Breast epithelium (tissue), 4 donors: ENCODE measurements around the gene ZNF324. TPM values are rescaled to one million over a fixed set of nuclear protein-coding genes. Genes with fewer than 3 reads are reported as not detected.
A peak's percentile ranks its signal among the peaks of the same experiment; 100 is the strongest.
"Not testable (repeated sequence)": the region's sequence is repeated elsewhere in the genome, so short reads cannot be mapped to it uniquely, and the experiment has no call there.

Source experiments
- DNase-seq, 2 donors: peaks; one replicate each; pipeline ENCODE4 v3.0.0-alpha.2; 2019; ENCODE audit warnings: low spot score in 2 of 2
- H3K27ac ChIP-seq, 2 donors: fragments of 200-600 bp; sonication (generic) in 1 of 2; one replicate each; pipeline ENCODE4 v1.5.1; 2016 to 2019; ENCODE audit warnings: mild to moderate bottlenecking in 1 of 2
- H3K27me3 ChIP-seq, 2 donors: fragments of 200-600 bp; sonication (generic) in 1 of 2; one replicate each; pipeline versions ENCODE4 v1.5.1 to v1.6.0; 2017 to 2019; ENCODE audit warnings: control low read depth in 1 of 2, mild to moderate bottlenecking in 1 of 2
- H3K36me3 ChIP-seq: fragments of 200-600 bp; one replicate; pipeline ENCODE4 v1.5.1; 2019
- H3K4me1 ChIP-seq, 2 donors: fragments of 200-600 bp; sonication (generic); one replicate each; pipeline ENCODE4 v1.5.1; 2016 to 2019; ENCODE audit warnings: control low read depth in 1 of 2
- H3K4me3 ChIP-seq, 3 donors: fragments of 200-600 bp; sonication (generic); 1 replicate in 2 of 3; 2 replicates in 1 of 3; pipeline ENCODE4 v1.5.1; 2016 to 2019; ENCODE audit warnings: mild to moderate bottlenecking in 3 of 3, moderate library complexity in 2 of 3
- H3K9me3 ChIP-seq, 2 donors: fragments of 200-600 bp; sonication (generic) in 1 of 2; one replicate each; pipeline ENCODE4 v1.5.1; 2016 to 2019; ENCODE audit warnings: control low read depth in 1 of 2
- CTCF ChIP-seq, 3 donors: fragments of 450-650 bp; IDR thresholded peaks; one replicate each; pipeline ENCODE4 v1.5.1; 2016 to 2017; ENCODE audit warnings: antibody characterized with exemption in 3 of 3, mild to moderate bottlenecking in 3 of 3, moderate library complexity in 3 of 3
- POLR2A ChIP-seq: fragments of 450-650 bp; IDR thresholded peaks from one replicate; pipeline ENCODE4 v1.6.1; 2016; ENCODE audit warnings: antibody characterized with exemption, mild to moderate bottlenecking, moderate library complexity
- POLR2AphosphoS5 ChIP-seq, 3 donors: sonication (generic); formaldehyde crosslinking; IDR thresholded peaks; one replicate each; pipeline ENCODE4 v1.6.1; 2017; ENCODE audit warnings: antibody characterized with exemption in 3 of 3
- intact Hi-C: fragments of 100-400 bp; cut with DNase I; formaldehyde crosslinking; loops from one replicate; pipeline ENCODE4 v1.15.1; 2023; ENCODE audit warnings: low total_unique reads
- total RNA-seq, 3 donors: library from RNA; depleted of rRNA; stranded (reverse); fragments of >200 nt; gene quantifications; one replicate each; pipeline ENCODE4 v1.1.0, GENCODE V29; 2016

Gene ZNF324
- total RNA-seq, 3 donors from 2014 or later: 9.0 to 30.9 (median 24.3) TPM

DNA sequence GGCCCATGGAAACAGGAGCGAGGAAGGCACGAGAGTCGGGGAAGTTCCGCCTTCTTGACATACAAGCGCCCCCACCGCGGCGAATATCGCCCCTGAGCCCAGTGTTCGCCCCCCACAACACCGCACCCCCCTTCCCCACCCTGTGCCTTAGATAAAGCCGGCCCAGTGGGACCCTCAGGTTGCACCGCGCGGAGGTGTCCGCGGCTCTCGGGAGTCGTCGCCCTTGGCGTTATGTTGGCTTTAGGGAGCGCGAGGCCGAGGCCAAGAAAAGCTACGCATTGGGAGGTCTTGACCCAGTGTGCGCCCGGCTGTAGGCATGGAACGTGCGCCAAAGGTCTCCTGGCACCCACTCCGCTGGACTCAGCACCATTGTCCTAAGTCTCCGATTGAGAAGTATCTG, 26.3 kb upstream of the ZNF324 start:
- H3K4me1 ChIP-seq: no peaks in the 10 kb centered on the region
- peaks cover 8% of the 10 kb centered on the region for H3K36me3 ChIP-seq
- H3K9me3 ChIP-seq: peaks cover 39 to 40% of the 10 kb centered on the region in 2 donors
- intact Hi-C loops: no loop called here
- peak overlapping the region; percentile 64 to 92 (median 68) for H3K4me3 ChIP-seq
- DNase-seq: no peak
- H3K27ac ChIP-seq: peak overlapping the region; percentile 75 to 90
- TF ChIP-seq CTCF (IDR thresholded peaks at IDR 0.05) (no peak), POLR2AphosphoS5 (IDR thresholded peaks at IDR 0.05) (no peak), POLR2A (no peak)
- H3K27me3 ChIP-seq: no peaks in the 10 kb centered on the region

DNA sequence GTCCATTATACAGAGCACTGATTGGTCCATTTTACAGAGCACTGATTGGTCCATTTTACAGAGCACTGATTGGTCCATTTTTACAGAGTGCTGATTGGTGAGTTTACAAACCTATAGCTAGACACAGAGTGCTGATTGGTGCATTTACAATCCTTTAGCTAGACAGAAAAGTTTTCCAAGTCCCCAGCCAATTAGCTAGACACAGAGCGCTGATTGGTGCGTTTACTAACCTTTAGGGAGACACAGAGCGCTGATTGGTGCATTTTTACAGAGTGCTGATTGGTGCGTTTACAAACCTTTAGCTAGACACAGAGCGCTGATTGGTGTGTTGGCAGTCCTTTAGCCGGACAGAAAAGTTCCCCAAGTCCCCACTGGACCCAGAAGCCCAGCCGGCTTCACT, 23.9 kb upstream of the ZNF324 start:
- H3K36me3 ChIP-seq, DNase-seq, H3K27me3 ChIP-seq, H3K4me3 ChIP-seq, H3K4me1 ChIP-seq, intact Hi-C loops, H3K27ac ChIP-seq: not testable (repeated sequence)
- peaks cover 15 to 17% of the 10 kb centered on the region in 2 donors for H3K9me3 ChIP-seq

GRCh38 chr19:58448860-58449259, 18.0 kb upstream of the ZNF324 start:
- H3K9me3 ChIP-seq, intact Hi-C loops, H3K4me3 ChIP-seq, H3K36me3 ChIP-seq, H3K27me3 ChIP-seq, DNase-seq, H3K4me1 ChIP-seq, H3K27ac ChIP-seq: not testable (repeated sequence)

DNA sequence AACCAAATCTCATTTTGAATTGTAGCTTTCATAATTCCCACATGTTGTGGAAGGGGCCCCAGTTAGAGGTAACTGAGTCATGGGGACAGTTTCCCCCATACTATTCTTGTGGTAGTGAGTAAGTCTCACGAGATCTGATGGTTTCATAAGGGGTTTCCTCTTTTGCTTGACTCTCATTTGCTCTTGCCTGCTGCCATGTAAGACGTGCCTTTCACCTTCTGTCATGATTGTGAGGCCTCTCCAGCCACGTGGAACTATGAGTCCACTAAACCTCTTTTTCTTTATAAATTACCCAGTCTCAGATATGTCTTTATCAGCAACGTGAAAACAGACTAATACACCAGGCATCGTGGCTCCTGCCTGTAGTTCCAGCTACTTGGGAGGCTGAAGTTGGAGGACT, 16.9 kb upstream of the ZNF324 start:
- not testable (repeated sequence) for DNase-seq, H3K4me1 ChIP-seq, H3K36me3 ChIP-seq, H3K27me3 ChIP-seq, H3K4me3 ChIP-seq, H3K9me3 ChIP-seq, H3K27ac ChIP-seq
- intact Hi-C loops: loop anchor here (1.0 kb wide), 1 partner anchor 27 kb away; no protein-coding TSS in a partner anchor

- no peaks in the 10 kb centered on the region for H3K4me1 ChIP-seq
- intact Hi-C loops: loop anchor here (1.0 kb wide), 1 partner anchor 26 kb away; no protein-coding TSS in a partner anchor
- H3K27me3 ChIP-seq: peaks cover 0 to 4% of the 10 kb centered on the region in 2 donors
- H3K9me3 ChIP-seq: no peaks in the 10 kb centered on the region
- peak overlapping the region; percentile 88 to 99 (median 94) for H3K4me3 ChIP-seq
- H3K27ac ChIP-seq: peak overlapping the region; percentile 78 to 89
- no peak for DNase-seq
- no peak for TF ChIP-seq POLR2AphosphoS5 (IDR thresholded peaks at IDR 0.05)
- TF ChIP-seq POLR2A: no peak
- TF ChIP-seq CTCF (IDR thresholded peaks at IDR 0.05): no peak
- no peaks in the 10 kb centered on the region for H3K36me3 ChIP-seq
Observed at GRCh38 chr19:58450856-58451357, 16.0 kb upstream of the ZNF324 start.

GRCh38 chr19:58451358-58452101, 15.3 kb upstream of the ZNF324 start, which contains the start of gene ZNF324B:
Gene ZNF324B (plus strand): TSS chr19:58451622. CDS start chr19:58453702, 2,080 bp downstream.
- Histone ChIP-seq H3K27me3 (peaks cover 0 to 4% of the 10 kb centered on the region in 2 donors), H3K9me3 (no peaks in the 10 kb centered on the region), H3K27ac (peak within 1 kb of the TSS; percentile 78 to 89), H3K4me3 (peak within 1 kb of the TSS; percentile 88 to 99 (median 94)), H3K4me1 (no peaks in the 10 kb centered on the region), H3K36me3 (peaks cover 3% of the 10 kb centered on the region)
- intact Hi-C loops: no loop called here
- TF ChIP-seq POLR2AphosphoS5 (IDR thresholded peaks at IDR 0.05) (peak; percentile 51 to 64 (median 62)), CTCF (IDR thresholded peaks at IDR 0.05) (no peak), POLR2A (peak; percentile 33)
- DNase-seq: peak; percentile 94 to 95
